T follicular helper cell (primary cell): Measurements from ENCODE around the gene ZNF430.
"Not testable (repeated sequence)": the region's sequence is repeated elsewhere in the genome, so short reads cannot be mapped to it uniquely, and the experiment has no call there.

ENCODE experiments used
- DNase-seq: peaks from one replicate; pipeline ENCODE4 v3.0.0-alpha.2; 2020; ENCODE audit warnings: low read depth
- total RNA-seq, 2 experiments: gene quantifications; one replicate each; lab custom pipeline; 2026; lab: John Stamatoyannopoulos, UW

Gene ZNF430
- 60.5 to 79.1 reads per million in 2 experiments for total RNA-seq

DNA sequence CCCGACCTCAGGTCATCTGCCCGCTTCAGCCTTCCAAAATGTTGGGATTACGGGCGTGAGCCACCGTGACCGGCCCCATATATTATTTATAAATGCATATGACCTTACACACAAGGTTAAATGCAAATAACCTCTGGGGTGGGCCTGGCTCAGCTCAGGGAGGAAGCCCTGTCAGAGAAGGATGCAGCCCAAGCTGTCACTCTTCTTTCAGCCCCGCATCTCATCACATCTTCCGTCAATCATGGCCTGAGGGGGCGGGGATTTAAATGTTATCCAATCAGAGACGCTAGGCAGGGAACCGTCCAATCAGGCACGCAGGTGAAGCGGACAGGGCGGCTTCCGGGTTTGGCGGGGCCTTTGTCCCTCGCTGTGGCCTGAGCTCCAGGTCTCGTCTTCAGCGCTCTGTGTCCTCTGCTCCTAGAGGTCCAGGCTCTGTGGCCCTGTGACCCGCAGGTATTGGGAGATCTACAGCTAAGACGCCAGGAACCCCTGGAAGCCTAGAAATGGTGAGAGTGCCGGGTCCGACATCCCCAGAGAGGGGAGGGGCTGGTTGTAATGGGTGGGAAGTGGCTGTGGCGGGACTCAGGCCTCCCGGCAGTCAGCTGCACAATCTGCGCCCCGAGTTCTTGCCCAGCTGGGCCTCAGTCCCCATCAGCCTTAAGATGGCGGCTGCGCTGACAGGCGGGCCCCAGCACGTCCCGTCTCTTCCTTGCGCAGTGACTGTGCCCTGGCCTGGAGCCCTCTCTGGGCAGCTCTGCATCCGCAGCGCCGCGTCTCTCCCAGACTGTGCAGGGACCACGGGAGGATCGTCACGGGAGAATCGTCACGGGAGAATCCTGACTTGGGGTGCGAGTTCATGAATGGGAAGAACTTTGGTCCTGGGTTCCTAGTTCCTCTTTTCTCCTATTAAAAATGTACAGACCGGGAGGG, at the start of gene ZNF430:
Gene ZNF430 (plus strand): TSS at position 360 of the 930 bp plus-strand sequence. CDS start 144 bp downstream, at position 504.
- peak; percentile 90 for DNase-seq

DNA sequence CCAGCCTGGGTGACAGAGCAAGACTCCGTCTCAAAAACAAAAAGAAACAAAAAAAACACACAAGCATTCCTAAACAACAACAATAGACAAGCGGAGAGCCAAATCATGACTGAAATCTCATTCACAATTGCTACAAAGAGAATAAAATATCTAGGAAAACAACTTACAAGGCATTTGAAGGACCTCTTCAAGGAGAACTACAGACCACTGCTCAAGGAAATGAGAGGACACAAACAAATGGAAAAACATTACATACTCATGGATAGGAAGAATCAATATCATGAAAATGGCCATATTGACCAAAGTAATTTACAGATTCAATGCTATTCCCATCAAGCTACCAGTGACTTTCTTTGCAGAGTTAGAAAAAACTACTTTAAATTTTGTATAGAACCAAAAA, 27.7 kb upstream of the ZNF430 start:
- not testable (repeated sequence) for DNase-seq

GRCh38 chr19:20999731-21000352, 20.6 kb upstream of the ZNF430 start:
- DNase-seq = peak; percentile 82

- DNase-seq = not testable (repeated sequence)
These were observed 781 bp downstream of the ZNF430 start for GRCh38 chr19:21021238-21021637.

DNA sequence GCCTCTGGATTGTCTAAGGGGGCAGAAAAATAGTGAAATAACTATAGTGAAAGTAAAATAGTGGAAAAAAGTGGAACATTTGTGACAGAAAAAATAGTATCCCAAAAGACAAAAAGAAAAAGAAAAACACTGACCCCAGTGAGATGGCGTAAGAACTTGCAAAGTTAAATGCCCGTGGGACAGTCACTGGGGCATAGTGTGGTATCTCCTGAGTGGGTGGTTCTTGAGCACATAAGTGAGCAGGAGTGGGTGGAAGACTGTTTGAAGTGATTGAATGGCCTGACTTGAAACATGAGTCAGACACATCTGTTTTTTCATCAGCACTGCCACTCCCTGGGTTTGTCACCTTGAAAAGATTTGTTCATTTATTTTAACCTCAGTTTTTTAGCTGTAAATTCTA, 2.5 kb downstream of the ZNF430 start:
- no peak for DNase-seq

- DNase-seq = no peak
These were observed 3.4 kb downstream of the ZNF430 start for GRCh38 chr19:21023901-21024300.

GRCh38 chr19:21028969-21029268, 8.5 kb downstream of the ZNF430 start:
- no peak for DNase-seq

- no peak for DNase-seq
These were observed 24.6 kb downstream of the ZNF430 start for GRCh38 chr19:21045028-21045427.

DNA sequence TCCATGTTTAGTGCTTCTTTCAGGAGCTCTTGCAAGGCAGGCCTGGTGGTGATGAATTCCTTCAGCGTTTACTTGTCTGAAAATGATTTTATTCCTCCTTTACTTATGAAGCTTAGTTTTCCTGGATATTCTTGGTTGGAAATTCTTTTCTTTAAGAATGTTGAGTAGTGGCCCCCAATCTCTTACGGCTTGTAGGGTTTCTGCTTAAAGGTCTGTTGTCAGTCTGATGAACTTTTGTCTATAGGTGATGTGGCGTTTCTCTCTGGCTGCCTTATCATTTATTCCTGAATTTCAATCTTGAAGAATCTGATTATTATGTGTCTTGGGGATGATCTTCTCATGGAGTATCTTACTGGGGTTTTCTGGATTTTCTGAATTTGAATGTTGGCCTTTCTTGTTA, 26.0 kb downstream of the ZNF430 start:
- no peak for DNase-seq

DNA sequence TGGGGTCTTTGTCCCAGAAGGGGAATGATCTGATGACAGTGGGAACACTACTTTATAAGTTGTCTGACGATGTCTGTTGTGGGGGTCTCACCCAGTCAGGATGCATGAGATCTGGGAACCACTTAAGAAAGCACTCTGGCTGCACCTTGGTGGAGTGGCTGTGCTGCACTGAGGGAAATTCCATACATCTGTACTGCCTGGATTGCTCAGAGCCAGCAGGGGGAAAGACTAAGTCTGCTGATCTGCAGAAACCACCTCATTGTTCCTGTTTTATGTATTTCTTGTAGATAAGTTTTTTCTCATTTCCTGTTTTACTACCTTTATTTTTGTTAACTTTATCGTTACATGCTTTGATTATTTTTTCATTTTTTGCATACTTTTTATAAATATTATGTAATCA, 27.3 kb downstream of the ZNF430 start:
- DNase-seq = no peak

DNA sequence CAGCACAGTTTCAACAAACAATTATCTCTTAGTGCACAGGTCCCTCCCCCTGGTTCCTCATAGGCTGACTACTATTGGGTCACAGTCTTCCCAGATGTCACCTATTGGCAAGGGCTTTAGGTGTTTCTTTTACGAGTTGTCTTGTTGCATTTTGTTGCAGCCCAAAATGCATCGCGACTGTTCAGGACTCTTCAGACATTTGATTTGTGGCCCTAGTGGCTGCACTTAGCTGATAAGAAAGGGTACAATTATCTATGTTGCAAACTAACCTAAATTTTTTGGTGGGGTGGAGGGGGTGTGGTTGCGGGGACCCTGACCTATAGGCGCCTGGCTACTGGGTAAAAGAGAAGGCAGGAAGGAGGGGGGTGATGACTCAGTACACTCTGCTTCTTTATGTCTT, 32.4 kb downstream of the ZNF430 start:
- DNase-seq = no peak

- DNase-seq = no peak
These were observed 44.9 kb downstream of the ZNF430 start for GRCh38 chr19:21065336-21065735.

DNA sequence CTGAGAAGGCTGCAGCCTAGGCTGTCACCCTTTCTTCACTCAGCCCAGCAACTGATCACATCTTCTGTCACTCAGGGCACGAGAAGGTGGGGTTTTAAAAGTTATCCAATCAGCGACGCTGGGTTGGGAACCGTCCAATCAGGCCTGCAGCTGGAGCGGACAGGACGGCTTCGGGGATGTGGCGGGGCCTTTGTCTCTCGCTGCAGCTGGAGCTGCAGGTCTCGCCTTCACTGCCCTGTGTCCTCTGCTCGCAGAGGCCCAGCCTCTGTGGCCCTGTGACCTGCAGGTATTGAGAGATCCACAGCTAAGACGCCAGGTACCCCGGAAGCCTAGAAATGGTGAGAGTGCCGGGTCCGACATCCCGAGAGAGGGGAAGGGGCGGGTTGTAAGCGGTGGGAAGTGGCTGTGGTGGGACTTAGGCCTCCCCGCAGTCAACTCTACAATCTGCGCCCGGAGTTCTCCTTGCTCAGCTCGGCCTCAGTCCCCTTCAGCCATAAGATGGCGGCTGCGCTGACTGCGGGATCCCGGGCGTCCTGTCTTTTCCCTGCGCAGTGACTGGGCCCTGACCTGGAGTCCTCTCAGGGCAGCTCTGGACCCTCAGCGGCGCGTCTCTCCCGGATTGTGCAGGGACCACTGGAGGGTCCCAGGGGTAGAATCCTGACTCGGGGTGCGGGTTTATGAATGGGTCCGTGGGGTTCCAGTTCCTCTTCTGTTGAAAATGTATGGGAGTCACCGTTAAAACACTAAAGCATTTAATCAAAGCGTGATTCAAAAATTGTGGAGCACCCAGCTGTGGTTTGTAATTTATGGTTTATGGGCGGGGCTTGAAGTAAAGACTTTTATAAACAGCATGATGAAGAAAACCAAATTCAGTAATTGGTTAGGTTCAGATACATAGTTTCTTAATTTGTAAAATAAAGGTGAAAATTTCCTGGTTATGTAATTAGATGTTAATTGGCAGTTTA, 61.8 kb downstream of the ZNF430 start, which contains the start of gene ZNF714:
Gene ZNF714 (plus strand): TSS at position 193 of the 965 bp plus-strand sequence. CDS start 16,066 bp downstream, outside the sequence.
- DNase-seq = peak; percentile 74

- DNase-seq = no peak
These were observed 63.9 kb downstream of the ZNF430 start for GRCh38 chr19:21084343-21084742.

GRCh38 chr19:21087871-21088270, 67.4 kb downstream of the ZNF430 start:
- no peak for DNase-seq

DNA sequence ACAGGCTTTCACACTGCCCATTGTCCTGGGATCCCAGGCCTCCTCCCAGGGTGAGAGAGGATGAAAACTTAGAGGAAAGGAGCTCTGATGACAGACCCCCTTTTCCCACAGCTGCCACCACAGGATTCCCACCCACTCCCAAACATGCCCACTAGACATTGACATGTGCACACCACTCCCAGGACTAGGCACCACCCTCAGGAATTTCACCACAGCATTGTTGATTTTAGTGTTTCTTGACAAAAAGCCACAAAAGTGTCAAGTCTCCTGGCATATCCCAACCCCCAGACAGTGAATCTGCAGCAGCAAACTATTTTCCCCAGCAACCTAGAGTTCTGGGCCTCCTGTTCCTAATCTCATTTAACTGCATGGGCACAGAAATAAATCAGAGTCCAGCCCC, 71.7 kb downstream of the ZNF430 start:
- no peak for DNase-seq

DNA sequence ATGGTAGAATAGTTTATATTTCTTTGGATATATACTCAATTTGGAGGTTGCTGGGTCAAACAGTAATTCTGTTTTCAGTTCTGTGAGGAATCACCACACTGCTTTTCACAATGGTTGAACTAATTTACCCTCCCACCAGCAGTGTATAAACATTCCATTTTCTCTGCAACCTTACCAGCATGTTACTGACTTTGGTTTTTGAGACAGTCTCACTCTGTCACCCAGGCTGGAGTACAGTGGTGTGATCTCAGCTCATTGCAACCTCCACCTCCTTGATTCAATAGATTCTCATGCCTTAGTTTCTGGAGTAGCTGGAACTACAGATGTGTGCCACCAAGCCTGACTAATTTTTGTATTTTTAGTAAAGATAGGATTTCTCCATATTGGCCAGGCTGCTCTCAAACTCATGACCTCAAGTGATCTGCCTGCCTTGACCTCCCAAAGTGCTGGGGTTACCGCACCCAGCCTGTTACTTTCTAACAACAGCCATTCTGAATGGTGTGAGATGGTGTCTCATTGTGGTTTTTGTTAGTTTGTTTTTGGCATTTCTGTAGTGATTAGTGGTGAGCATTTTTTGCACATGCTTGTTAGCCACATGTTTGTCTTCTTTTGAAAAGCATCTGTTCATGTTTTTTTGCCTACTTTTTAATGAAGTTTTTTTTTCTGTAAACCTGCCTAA, 74.0 kb downstream of the ZNF430 start:
- DNase-seq = no peak

- DNase-seq = no peak
These were observed 77.8 kb downstream of the ZNF430 start for GRCh38 chr19:21098291-21098690.

- DNase-seq = no peak
These were observed 81.2 kb downstream of the ZNF430 start for GRCh38 chr19:21101521-21102242.

DNA sequence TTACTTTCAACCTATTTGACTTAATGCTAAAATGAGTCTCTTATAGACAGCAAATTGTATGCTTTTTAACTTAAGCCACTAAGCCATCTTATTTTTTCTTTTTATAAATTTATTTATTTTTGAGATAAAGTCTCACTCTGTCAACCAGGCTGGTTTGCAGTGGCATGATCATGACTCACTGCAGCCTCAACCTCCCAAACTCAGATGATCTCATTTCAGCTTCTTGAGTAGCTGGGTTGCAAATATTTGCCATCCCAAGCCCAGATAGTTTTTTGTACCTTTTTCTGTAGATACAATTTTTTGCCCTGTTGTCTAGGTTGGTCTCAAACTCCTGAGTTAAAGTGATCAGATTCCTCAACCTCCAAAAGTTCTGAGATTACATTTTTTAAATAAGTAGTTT, 88.7 kb downstream of the ZNF430 start:
- DNase-seq = no peak
